T47D (cell line): ENCODE measurements around the gene NXN.
"Not testable (repeated sequence)": the region's sequence is repeated elsewhere in the genome, so short reads cannot be mapped to it uniquely, and the experiment has no call there.

Experiments
- DNase-seq, 2 experiments: peaks; one replicate each; pipeline versions ENCODE4 v3.0.0 to v3.0.0-alpha.2; 2011 to 2012; ENCODE audit warnings: low read depth in 1 of 2, low spot score in 1 of 2
- JUND ChIP-seq: IDR thresholded peaks from 2 replicates; pipeline ENCODE4 v1.6.1; 2012; ENCODE audit warnings: low read depth
- in situ Hi-C: cut with HindIII; loops from 2 replicates; pipeline ENCODE4 v1.10.0; 2016; ENCODE audit warnings: low sequenced_read_pairs, low pct_unique_long_range_greater_than_20kb

Gene NXN

DNA sequence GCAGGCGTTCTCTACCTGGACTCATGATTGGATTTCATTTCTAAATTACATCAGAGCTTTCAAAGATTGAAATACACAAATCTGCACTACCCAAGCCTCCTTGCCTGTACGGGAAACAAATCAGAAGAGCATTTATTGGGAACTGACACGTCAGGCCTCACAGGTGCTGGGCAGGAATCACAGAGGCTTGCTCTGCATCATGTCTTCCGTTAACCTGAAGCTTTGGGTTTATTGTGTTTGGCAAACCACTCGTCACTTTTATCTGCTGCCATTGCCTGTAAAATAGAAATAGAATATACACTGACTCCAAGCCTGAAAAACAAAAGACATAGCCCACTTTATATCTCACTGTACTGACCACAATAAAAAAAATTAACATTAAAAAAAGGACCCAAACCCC, 219.6 kb downstream of the NXN start:
- no peak for DNase-seq
- in situ Hi-C loops: no loop called here
- no peak for TF ChIP-seq JUND

DNA sequence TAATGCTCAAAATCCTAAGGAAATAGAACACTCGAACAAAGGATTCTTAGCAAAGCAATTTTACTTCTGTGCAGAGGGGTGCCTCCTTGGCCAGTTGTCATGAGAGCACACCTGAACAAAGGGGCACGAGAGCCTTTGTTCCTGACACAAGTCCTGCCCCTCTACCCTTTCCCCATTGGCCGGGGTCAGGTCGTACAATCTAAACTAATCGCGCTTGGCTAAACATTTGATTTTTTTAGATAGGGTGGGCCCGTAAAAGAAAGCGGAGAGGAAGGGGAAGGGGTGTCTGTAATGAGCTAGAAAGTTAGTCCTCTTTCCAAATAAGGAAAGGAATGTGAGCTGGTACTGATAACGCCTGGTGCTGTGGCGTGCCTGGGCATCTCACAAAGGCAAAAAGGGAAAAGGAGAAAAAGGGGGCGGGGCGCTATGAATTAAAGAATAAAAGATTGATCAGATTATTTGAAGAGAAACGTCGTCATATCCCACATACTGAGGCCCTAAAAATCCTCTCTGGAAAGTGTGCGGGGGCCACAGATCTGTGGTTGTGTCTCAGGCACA, 223.5 kb downstream of the NXN start:
- DNase-seq, in situ Hi-C loops: not testable (repeated sequence)

DNA sequence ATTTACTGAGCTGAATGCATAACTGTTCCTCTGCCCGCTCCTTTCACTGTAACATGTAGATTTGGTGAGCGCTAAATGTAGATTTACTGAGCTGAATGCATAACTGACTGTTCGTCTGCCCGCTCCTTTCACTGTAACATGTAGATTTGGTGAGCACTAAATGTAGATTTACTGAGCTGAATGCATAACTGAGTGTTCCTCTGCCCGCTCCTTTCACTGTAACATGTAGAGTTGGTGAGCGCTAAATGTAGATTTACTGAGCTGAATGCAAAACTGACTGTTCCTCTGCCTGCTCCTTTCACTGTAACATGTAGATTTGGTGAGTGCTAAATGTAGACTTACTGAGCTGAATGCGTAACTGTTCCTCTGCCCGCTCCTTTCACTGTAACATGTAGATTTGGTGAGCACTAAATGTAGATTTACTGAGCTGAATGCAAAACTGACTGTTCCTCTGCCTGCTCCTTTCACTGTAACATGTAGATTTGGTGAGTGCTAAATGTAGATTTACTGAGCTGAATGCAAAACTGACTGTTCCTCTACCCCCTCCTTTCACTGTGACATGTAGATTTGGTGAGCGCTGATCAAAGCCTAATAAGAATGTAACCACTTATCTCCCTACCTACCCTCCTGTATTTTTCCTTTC, 224.1 kb downstream of the NXN start:
- in situ Hi-C loops, DNase-seq: not testable (repeated sequence)

DNA sequence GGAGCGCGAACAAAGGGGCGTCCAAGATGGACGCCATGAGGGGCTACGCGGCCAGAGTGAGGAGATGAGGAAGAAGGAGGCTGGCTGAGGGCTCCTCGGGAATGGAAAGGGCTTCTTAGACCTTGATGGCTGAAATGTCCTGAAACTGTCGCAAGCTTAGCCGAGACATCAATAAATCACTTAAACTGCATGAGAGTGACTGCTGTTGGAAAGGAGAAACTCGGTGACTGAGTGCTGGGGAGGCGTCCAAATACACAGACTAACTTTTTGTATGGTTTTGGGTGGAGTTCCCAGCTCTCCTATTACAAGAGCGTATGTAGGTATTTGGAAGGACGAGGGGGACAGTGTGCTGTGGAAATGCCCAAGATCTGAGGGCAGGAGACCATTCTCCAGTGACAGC, 226.2 kb downstream of the NXN start:
- in situ Hi-C loops: no loop called here
- no peak for TF ChIP-seq JUND
- DNase-seq: no peak

DNA sequence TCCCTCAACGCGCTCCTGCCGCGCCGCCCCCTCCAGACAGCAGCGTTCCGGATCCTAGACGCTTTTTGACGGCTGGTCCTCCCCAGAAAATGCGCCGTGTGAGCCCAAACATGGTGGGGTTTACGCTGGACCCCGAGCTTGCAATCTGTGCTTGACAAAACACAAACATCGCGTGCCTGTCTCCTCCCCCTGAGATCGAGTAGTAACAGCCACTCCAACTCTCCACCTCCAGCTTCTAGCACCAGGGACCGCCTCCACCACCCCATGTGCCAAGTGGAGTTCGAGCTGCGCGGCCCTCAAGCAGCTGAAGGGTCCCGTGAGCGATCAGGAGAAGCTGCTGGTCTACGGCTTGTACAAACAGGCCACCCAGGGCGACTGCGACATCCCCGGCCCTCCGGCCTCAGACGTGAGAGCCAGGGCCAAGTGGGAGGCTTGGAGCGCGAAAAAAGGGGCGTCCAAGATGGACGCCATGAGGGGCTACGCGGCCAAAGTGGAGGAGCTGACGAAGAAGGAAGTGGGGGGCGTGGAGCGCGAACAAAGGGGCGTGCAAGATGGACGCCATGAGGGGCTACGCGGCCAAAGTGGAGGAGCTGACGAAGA, 226.9 kb downstream of the NXN start:
- in situ Hi-C loops: no loop called here
- DNase-seq: peak; percentile 61 to 71
- TF ChIP-seq JUND: no peak

DNA sequence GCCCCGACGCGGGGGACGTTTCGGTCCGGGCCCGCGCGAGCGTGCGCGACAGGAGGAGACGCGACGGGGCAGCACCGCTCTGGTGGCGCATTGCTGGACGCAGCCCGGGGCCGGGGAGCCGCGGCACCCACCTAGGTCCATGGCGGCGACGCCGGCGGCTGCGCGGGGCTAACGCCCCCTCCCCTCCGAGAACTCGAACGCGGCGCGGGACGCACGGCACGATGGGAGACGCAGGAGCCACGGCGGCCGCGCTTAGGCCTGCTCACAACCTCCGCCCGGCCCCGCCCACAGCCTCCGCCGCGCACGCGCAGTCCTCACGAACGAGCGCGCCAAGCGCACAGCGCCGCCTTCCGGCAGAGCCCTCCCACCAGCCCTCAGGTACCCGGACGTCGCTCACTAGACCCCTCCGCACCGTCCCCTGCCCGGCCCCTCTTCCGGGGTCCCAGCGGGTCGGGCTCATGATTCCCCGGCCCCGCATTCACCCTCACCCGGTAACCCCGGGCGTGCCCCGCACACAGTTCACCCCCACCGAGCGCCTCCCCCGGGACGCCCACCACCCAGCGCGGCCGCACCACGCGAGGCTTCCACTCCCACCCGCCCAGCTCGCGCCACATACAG, 227.5 kb downstream of the NXN start, which contains the start of gene GEMIN4:
GEMIN4 (minus strand) TSS at position 263 of the 618 bp plus-strand sequence; CDS start at position 141, 122 bp downstream.
- DNase-seq: peak; percentile 81 to 86

DNA sequence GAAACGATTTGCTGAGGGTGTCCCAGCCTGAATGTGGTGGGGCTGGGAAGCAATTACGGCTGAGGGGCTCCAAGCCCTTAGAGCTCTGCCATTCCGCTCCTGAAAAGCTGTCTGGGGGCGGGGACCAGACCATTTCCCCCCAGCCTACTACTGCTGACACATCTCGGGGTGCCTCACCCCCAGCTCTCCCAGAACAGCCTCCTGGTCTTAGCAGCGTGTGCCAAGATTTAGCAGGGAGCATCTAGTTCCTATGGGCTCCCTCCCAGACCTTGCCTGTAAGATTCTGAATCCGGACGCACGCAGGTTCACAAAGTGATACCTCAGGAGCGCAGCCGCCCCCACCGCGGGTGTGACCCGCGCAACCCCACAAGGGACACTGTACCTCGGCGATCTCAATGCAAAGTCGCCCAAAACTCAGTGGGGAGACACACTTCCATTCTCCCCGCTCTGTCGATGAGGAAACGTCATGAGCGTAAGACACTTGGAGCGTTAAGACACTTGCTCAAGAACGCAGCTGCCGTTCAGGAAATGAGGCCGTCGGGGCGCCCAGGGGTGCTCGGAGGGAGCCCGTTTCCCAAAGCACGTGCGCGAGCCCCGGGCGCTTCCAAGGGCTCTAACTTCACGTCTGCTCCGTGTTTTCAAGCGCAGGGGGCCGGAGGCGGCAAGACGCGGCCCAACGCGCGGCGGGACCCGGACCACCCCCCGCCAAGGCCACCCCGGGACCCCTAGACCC, 228.1 kb downstream of the NXN start:
- peak; percentile 23 to 42 for DNase-seq
- in situ Hi-C loops: no loop called here

More for the DNA sequence above, 227.5 kb downstream of the NXN start, which contains the start of gene GEMIN4:
- in situ Hi-C loops: no loop called here
- no peak for TF ChIP-seq JUND

DNA sequence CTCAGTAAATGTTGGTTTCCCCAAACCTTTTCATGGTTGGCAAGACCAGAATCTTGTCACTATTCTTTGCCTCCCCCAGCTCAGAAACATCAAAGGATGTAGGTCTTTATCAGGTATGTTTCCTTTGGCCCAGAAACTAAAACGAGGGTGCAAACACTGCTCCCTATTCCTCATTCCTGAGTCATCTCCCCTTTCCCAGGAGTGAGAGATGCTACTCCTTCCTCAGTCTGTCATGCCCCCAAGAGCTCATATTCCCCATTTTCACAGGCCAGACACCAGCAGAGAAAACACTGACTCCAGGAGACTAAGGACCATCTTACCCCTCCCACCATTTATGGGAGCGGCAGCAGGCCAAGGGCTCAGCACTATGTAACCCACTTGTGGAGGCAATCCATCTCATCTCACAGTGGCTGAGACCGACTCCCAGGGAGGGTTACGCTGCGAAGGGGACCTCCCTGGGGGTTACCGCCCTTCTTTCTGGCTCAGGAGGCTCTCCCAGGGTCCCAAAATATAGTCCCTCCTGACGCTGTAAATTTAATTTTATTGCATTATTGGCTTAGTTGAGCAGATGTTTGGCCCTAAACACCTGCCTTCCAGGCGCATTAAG, 229.0 kb downstream of the NXN start:
- DNase-seq: no peak
- in situ Hi-C loops: no loop called here
- no peak for TF ChIP-seq JUND

More for the DNA sequence above, 228.1 kb downstream of the NXN start:
- TF ChIP-seq JUND: no peak

DNA sequence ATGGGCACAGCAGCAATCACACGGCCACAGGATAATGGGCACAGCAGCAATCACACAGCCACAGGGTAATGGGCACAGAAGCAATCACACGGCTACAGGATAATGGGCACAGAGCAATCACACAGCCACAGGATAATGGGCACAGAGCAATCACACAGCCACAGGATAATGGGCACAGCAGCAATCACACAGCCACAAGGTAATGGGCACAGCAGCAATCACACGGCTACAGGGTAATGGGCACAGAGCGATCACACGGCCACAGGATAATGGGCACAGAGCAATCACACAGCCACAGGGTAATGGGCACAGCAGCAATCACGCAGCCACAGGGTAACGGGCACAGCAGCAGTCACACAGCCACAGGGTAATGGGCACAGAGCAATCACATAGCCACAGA, 230.2 kb downstream of the NXN start:
- in situ Hi-C loops, DNase-seq: not testable (repeated sequence)
